Lung (tissue), 12 donors: ENCODE measurements around the gene IDH3G. TPM values are rescaled to one million over a fixed set of nuclear protein-coding genes. Genes with fewer than 3 reads are reported as not detected.
"Not testable (repeated sequence)": the region's sequence is repeated elsewhere in the genome, so short reads cannot be mapped to it uniquely, and the experiment has no call there.

Experiments used
- ATAC-seq: fragments of 200-7000 bp; cut with Tn5 transposase; one replicate; pipeline ENCODE4 v1.9.1; 2020; ENCODE audit warnings: moderate number of reproducible peaks; ENCODE audit not compliant: insufficient read depth, low FRiP score
- DNase-seq, 3 donors: peaks; one replicate each; pipeline ENCODE4 v3.0.0-alpha.2; 2013 to 2017
- H3K27ac ChIP-seq, 2 donors: one replicate each; pipeline ENCODE4 v1.5.1; 2013; ENCODE audit warnings: mild to moderate bottlenecking in 2 of 2, moderate library complexity in 2 of 2, control low read depth in 1 of 2, inconsistent platforms in 1 of 2, low read depth in 1 of 2, low read length in 1 of 2
- H3K27me3 ChIP-seq, 3 donors: one replicate each; pipeline ENCODE4 v1.5.1; 2013; ENCODE audit warnings: low read length in 2 of 3; ENCODE audit not compliant: control insufficient read depth in 3 of 3, insufficient read depth in 3 of 3
- H3K36me3 ChIP-seq, 4 donors: one replicate each; pipeline ENCODE4 v1.5.1; 2013; ENCODE audit warnings: low read length in 4 of 4, mild to moderate bottlenecking in 1 of 4, moderate library complexity in 1 of 4; ENCODE audit not compliant: control insufficient read depth in 4 of 4, insufficient read depth in 4 of 4
- H3K4me1 ChIP-seq, 5 donors: one replicate each; pipeline ENCODE4 v1.5.1; 2013; ENCODE audit warnings: low read length in 5 of 5, mild to moderate bottlenecking in 2 of 5, moderate library complexity in 1 of 5; ENCODE audit not compliant: control insufficient read depth in 5 of 5, insufficient read depth in 5 of 5
- H3K4me3 ChIP-seq: one replicate; pipeline ENCODE4 v1.5.1; 2013; ENCODE audit warnings: mild to moderate bottlenecking, control low read depth, moderate library complexity
- H3K9ac ChIP-seq, 2 donors: one replicate each; pipeline ENCODE4 v1.5.1; 2013; ENCODE audit warnings: low read length in 2 of 2, control low read depth in 1 of 2; ENCODE audit not compliant: insufficient read depth in 1 of 2
- H3K9me3 ChIP-seq, 4 donors: one replicate each; pipeline ENCODE4 v1.5.1; 2013; ENCODE audit warnings: low read length in 3 of 4, mild to moderate bottlenecking in 1 of 4, moderate library complexity in 1 of 4; ENCODE audit not compliant: control insufficient read depth in 4 of 4, insufficient read depth in 3 of 4
- CTCF ChIP-seq: IDR thresholded peaks from 2 replicates; pipeline ENCODE4 v1.5.1; 2012; ENCODE audit warnings: mild to moderate bottlenecking; ENCODE audit errors: control extremely low read depth, extremely low read depth
- WGBS, 2 donors: extraction: QIAGEN DNeasy Blood & Tissue Kit; methylation state at CpG; one replicate each; pipeline ENCODE4 v1.1.7; 2013; 5-methylcytosine and 5-hydroxymethylcytosine counted together
- polyA plus RNA-seq, 2 donors: library from polyadenylated mRNA; stranded (reverse); fragments of 200-250 nt; gene quantifications; one replicate each; pipeline ENCODE4 v1.2.1, GENCODE V29; 2013
- total RNA-seq, 2 donors: library from RNA; depleted of rRNA in 1 of 2; stranded (reverse); fragments of >200 nt in 1 of 2; gene quantifications; one replicate each; pipeline ENCODE4 v1.2.1, GENCODE V29; 2014 to 2021
- donor health status: control.
- donor health status: control.
- donor health status: Bipolar disorder and iron deficiency.
- donor health status: healthy.
- donor health status: DM: yes; HTN: yes; CAD: no.

IDH3G gene
- total and polyA plus RNA-seq, 4 donors, result 30.4 to 65.5 (median 54.7) TPM

GRCh38 chrX:153761863-153762262 is 32.3 kb downstream of the IDH3G start:
- Histone ChIP-seq H3K27me3 (no peaks in the 10 kb centered on the region), H3K27ac (no peak overlapping the region), H3K9me3 (peaks cover 0 to 5% (median 0%) of the 10 kb centered on the region in 4 donors), H3K9ac (no peak overlapping the region), H3K4me3 (no peak overlapping the region), H3K36me3 (no peaks in the 10 kb centered on the region), H3K4me1 (peaks cover 0 to 16% (median 10%) of the 10 kb centered on the region in 5 donors)
- 82 to 90% methylated on average over 15 of the region's 15 CpGs for WGBS, 2 donors
- peak in 1 of 3 donors; percentile 9 for DNase-seq
- no peak for TF ChIP-seq CTCF
- no peak for ATAC-seq

GRCh38 chrX:153755136-153755535 is 39.0 kb downstream of the IDH3G start:
- no peak for TF ChIP-seq CTCF
- Histone ChIP-seq H3K27me3 (no peaks in the 10 kb centered on the region), H3K9ac (no peak overlapping the region), H3K27ac (no peak overlapping the region), H3K4me3 (no peak overlapping the region), H3K4me1 (no peaks in the 10 kb centered on the region), H3K9me3 (peaks cover 0 to 4% (median 0%) of the 10 kb centered on the region in 4 donors), H3K36me3 (no peaks in the 10 kb centered on the region)
- WGBS, 2 donors, result 82 to 87% methylated on average over 1 of the region's 1 CpG
- ATAC-seq (no peak), DNase-seq (no peak)

- H3K4me1 ChIP-seq, result no peaks in the 10 kb centered on the region
- no peak for ATAC-seq
- DNase-seq, result no peak
- no peak overlapping the region for H3K9ac ChIP-seq
- WGBS, 2 donors, result 79 to 81% methylated on average over 12 of the region's 12 CpGs
- H3K27ac ChIP-seq, result no peak overlapping the region
- H3K9me3 ChIP-seq, result peaks cover 0 to 3% (median 0%) of the 10 kb centered on the region in 4 donors
- H3K36me3 ChIP-seq, result no peaks in the 10 kb centered on the region
- H3K4me3 ChIP-seq, result no peak overlapping the region
- H3K27me3 ChIP-seq, result no peaks in the 10 kb centered on the region
- no peak for TF ChIP-seq CTCF
Observed at GRCh38 chrX:153750127-153750774, 43.9 kb downstream of the IDH3G start.

- H3K36me3 ChIP-seq, H3K4me3 ChIP-seq, DNase-seq, H3K9me3 ChIP-seq, ATAC-seq, H3K4me1 ChIP-seq, H3K27me3 ChIP-seq, H3K27ac ChIP-seq, H3K9ac ChIP-seq: not testable (repeated sequence)
- WGBS, 2 donors, result 84 to 87% methylated on average over 7 of the region's 7 CpGs
Observed at GRCh38 chrX:153749017-153749416, 45.2 kb downstream of the IDH3G start.

GRCh38 chrX:153746991-153747390 is 47.2 kb downstream of the IDH3G start:
- ATAC-seq, DNase-seq, H3K27ac ChIP-seq, H3K9ac ChIP-seq, H3K9me3 ChIP-seq, H3K36me3 ChIP-seq, H3K4me3 ChIP-seq, H3K27me3 ChIP-seq, H3K4me1 ChIP-seq: not testable (repeated sequence)
- 70 to 81% methylated on average over 6 of the region's 6 CpGs for WGBS, 2 donors
